ENCODE data around the gene WDR20.
"Not testable (repeated sequence)": the region's sequence is repeated elsewhere in the genome, so short reads cannot be mapped to it uniquely, and the experiment has no call there.

The WDR20 gene, protein sequence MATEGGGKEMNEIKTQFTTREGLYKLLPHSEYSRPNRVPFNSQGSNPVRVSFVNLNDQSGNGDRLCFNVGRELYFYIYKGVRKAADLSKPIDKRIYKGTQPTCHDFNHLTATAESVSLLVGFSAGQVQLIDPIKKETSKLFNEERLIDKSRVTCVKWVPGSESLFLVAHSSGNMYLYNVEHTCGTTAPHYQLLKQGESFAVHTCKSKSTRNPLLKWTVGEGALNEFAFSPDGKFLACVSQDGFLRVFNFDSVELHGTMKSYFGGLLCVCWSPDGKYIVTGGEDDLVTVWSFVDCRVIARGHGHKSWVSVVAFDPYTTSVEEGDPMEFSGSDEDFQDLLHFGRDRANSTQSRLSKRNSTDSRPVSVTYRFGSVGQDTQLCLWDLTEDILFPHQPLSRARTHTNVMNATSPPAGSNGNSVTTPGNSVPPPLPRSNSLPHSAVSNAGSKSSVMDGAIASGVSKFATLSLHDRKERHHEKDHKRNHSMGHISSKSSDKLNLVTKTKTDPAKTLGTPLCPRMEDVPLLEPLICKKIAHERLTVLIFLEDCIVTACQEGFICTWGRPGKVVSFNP
- total RNA-seq = 37.4 to 53.5 (median 45.9) reads per million in 3 experiments

DNA sequence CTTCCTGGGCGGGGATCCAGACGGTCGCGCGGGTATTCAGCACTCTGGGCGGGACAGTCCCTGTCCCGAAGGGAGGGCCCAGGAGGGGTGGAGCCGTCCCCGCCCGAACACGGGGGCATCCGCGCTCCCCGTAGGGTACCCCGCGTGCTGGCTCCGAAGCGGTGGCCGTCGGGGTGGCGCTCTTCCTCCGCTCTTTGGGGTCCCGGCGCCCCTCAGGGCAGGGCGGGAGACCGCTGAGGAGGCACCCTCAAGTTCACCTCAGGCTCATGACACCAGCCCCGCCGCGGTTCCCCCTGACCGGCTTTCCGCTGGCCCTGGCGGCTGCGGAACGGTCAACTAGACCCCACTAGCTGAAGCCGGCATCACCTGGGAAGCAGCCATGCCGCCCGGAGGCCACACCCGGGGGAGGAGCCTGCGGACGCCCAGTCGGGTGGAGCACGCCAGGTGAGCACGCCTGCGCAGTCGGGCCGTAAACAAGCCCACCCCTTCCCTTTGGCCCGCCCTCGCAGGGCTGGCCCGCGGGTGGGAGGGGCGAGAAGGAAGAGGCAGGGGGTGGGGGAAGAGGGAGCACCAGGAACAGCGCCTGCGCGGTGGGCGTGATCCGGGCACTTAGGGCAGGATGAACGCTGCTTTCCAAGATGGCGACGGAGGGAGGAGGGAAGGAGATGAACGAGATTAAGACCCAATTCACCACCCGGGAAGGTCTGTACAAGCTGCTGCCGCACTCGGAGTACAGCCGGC lies at the start of gene WDR20:
Gene WDR20 (plus strand): TSS at position 612 of the 741 bp plus-strand sequence. CDS start 27 bp downstream, at position 639.
- peak; percentile 99 for DNase-seq

DNA sequence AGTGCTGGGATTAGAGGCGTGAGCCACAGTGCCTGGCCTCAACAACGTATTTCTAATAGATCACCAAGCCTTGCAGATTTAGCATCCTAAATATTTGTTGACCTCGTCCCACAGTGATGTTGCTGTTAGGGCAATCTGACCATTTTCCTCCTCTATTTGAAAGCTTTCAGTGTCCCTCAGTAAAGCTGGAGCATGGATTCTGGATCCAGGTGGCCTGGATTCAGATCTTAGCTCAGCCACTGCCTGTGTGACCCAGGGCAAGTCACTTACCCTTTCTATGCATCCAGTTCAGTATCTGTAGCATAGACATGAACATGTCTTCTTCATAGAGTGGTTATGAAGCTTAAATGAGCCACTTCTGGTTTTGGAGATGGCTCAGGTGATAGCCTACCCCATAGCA lies 49.0 kb upstream of the WDR20 start:
- no peak for DNase-seq

DNA sequence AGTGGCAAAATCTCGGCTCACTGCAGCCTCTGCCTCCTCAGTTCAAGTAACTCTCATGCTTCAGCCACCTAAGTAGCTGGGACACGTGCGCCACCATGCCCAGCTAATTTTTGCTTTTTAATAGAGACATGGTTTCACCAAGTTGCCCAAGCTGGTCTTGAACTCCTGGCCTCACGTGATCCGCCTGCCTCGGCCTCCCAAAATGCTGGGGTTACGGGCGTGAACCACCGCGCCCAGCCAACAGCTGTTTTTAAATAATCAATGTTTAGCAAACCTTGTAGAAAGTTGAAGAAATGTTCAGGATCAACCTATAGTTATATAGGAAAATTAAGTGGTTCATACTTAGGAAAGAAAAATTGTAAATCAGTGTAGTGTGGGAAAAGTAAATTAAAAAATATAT lies 46.9 kb upstream of the WDR20 start:
- DNase-seq = no peak

DNA sequence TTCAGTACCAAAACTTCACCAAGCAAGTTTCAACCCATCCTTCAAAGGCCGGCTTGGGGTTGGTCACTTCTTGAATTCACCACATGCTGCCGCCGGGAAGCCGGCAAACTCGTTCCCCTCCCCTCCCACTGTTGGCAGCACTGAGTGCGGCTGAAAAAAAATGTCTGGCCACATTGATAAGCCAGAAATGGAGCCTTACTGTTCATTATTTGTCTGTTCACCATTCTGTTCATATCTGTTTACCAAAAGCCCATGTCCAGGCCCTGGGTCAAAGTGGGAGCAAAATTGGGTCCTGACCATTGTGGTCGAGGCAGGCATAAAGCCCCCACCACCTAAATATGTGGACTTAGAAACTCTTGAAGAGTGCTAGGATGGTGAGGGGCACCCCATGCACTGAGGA lies 45.6 kb upstream of the WDR20 start:
- DNase-seq = no peak

- DNase-seq = no peak
Observed at GRCh38 chr14:102095231-102095870, 44.3 kb upstream of the WDR20 start.

GRCh38 chr14:102095871-102096568 lies 43.7 kb upstream of the WDR20 start:
- no peak for DNase-seq

DNA sequence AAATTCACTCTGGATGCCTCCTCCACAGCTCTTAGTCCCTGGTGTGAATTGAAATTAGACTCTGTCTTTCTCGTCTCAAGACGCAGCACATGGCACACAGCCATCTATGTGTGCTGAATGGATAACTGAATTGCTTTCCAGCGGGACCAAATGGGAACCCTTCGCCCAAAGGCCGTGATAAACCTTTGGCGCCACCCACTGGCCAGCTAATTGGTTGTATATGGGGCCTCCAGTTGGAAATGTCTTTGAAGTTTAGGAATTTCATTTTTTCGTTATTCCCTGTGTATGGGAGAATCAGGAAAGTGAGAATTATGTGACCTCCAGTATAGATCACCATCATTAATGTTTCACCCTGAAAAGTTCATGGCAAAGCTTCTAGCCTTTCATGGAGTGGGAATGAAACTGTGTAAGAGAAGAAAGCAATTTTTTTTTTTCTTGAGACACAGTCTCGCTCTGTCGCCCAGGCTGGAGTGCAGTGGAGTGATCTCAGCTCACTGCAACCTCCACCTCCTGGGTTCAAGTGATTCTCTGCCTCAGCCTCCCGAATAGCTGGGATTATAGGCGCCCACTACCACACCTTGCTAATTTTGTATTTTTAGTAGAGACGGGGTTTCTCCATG lies 43.0 kb upstream of the WDR20 start:
- peak; percentile 42 for DNase-seq

- no peak for DNase-seq
Observed at GRCh38 chr14:102097441-102098135, 42.1 kb upstream of the WDR20 start.

- DNase-seq = no peak
Observed at GRCh38 chr14:102103062-102103695, 36.5 kb upstream of the WDR20 start.

- no peak for DNase-seq
Observed at GRCh38 chr14:102105369-102105768, 34.3 kb upstream of the WDR20 start.

- not testable (repeated sequence) for DNase-seq
Observed at GRCh38 chr14:102109332-102109731, 30.4 kb upstream of the WDR20 start.

- DNase-seq = no peak
Observed at GRCh38 chr14:102111101-102111500, 28.6 kb upstream of the WDR20 start.

DNA sequence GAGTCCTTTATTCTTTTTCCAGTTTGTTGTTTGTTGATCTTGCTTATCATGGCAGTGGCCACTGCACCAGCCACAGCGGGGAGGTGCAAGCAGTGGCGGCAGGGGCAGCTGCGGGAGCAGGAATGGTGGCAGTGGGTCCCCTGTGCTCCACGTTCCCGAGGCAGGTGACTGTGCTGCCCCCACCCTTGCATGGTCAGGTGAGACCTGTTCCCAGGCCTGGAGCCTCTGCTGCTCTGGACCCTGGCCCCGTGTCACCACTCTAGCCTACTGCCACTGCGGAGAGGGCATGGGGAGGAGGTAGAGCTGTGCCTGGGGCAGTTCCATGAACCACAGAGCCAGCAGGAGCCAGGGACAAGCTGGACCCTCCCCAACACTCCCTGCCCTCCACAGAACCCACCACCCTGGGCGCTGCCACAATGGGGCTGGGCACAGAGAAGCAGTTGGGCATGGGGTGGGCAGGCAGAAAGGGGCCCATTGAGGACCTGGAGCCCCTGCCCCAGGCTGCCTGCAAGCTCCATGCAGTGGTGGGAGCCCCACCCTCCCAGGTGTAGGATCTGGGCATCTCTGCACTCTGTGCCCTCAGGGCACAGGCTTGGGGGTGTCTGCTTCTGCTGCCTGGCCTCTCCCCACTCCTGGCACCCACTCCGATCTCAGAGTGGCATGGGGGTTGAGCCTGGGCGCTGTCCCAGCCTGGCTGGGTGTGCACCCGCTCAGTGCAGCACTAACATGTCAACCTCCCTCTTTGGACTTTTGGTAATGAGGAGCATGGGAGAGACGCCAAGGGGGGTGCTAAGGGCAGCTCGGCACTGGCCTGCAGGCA lies 23.1 kb upstream of the WDR20 start:
- no peak for DNase-seq

GRCh38 chr14:102117852-102118251 lies 21.8 kb upstream of the WDR20 start:
- no peak for DNase-seq

DNA sequence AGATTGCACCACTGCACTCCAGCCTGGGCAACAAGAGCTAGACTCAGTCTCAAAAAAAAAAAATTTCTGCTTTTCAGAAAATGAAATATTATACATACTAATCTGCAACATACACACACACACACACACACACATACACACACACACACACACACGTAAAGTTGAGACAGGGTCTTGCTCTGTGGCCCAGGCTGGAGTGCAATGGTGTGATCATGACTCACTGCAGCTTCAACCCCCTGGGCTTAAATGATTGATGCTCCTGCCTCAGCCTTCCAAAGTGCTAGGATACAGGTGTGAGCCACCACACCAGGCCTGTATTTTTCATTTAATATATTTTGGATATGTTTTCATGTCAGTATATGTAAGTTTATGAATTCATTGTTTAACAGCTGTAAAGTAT lies 18.8 kb upstream of the WDR20 start:
- DNase-seq = no peak

GRCh38 chr14:102121567-102121966 lies 18.1 kb upstream of the WDR20 start:
- no peak for DNase-seq

DNA sequence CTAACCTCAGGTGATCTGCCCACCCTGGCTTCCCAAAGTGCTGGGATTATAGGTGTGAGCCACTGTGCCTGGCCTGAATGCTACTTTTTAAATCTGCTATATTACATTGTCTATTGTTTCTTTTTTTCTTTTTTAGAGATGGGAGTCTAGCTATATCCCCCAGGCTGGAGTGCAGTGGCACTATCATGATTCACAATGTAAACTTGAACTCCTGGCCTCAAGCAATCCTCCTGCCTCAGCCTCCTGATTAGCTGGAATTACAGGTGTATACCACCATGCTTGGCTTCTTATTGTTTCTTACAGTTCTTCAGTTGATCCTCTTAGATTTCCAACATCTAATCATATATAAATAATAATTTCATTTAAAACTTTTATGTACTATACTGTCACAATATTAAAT lies 15.3 kb upstream of the WDR20 start:
- no peak for DNase-seq

DNA sequence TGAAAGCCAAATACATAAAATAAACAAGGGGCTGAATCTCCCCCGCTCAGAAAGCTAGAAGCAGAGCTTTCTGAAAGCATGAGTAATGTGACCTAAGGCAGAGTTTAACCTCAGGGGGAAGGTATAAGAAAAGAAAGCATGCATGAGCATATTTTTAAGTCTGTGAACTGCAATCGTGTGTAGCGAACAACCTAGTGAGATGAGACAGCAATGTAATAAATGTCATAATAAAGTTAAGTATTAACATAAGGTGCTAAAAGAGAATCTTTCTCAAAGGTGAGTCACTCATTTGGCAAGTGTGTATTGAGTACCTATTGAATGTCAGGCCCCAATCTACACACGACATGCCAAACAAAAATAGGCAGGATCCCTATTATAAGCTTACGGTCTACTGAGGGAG lies 14.2 kb upstream of the WDR20 start:
- DNase-seq = no peak

DNA sequence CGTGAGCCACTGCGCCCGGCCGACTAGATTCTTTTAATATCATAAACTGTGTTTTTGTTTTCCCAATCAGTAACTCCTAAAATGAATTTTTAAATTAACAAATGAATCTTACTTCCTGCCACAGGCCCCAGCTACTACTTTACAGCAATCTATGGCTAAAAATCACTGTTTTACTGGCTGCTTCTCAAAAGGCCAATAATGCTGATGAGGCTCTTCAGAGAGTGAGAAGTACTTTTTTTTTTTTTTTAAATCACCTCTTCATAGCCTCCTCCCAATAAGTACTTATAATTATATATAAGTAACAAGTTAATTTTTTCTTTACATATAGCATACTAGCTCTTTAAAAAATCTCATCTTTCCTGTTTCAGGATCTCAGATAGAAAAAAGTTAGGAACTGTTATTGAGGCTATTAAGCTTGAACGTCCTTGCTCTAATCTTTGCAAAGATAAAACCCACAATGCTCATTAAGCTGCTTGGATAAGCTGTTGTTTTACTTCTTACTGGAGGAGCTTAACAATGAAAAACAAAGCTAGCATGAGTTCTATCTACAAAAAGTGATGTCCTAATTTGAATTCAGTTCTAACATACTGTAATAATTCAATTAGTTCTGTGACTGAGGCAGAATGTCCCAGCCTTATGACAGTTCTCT lies 12.8 kb upstream of the WDR20 start:
- no peak for DNase-seq

- no peak for DNase-seq
Observed at GRCh38 chr14:102131741-102132140, 8.0 kb upstream of the WDR20 start.
